Lower lobe of right lung (tissue), 2 donors: ENCODE measurements around the gene WDR49. TPM values are rescaled to one million over a fixed set of nuclear protein-coding genes. Genes with fewer than 3 reads are reported as not detected.
A peak's percentile ranks its signal among the peaks of the same experiment; 100 is the strongest.

Source experiments
- ATAC-seq, 2 donors: fragments of 200-7000 bp; cut with Tn5 transposase; one replicate each; pipeline ENCODE4 v1.9.1; 2020 to 2022; ENCODE audit warnings: mild to moderate bottlenecking in 2 of 2, moderate library complexity in 2 of 2
- DNase-seq: peaks from one replicate; pipeline ENCODE4 v3.0.0-alpha.2; 2020
- H3K27ac ChIP-seq: fragments of 200-600 bp; one replicate; pipeline ENCODE4 v1.8.0; 2022
- H3K27me3 ChIP-seq: fragments of 200-600 bp; one replicate; pipeline ENCODE4 v1.8.0; 2022; ENCODE audit warnings: low read depth
- H3K36me3 ChIP-seq: fragments of 200-600 bp; one replicate; pipeline ENCODE4 v1.8.0; 2022; ENCODE audit warnings: mild to moderate bottlenecking
- H3K4me1 ChIP-seq: fragments of 200-600 bp; one replicate; pipeline ENCODE4 v1.8.0; 2022
- H3K4me3 ChIP-seq: fragments of 200-600 bp; one replicate; pipeline ENCODE4 v1.8.0; 2022; ENCODE audit warnings: mild to moderate bottlenecking
- H3K9me3 ChIP-seq: fragments of 200-600 bp; one replicate; pipeline ENCODE4 v1.8.0; 2022
- CTCF ChIP-seq: fragments of 200-600 bp; IDR thresholded peaks from one replicate; pipeline ENCODE4 v1.8.0; 2022; ENCODE audit warnings: antibody characterized with exemption, mild to moderate bottlenecking
- intact Hi-C: fragments of 100-400 bp; cut with DNase I; formaldehyde crosslinking; loops from one replicate; pipeline ENCODE4 v1.11.0; 2022
- long read RNA-seq: library from polyadenylated mRNA; unstranded; transcript quantifications from one replicate; pipeline ENCODE4 v2.0.0, GENCODE V29; 2021
- total RNA-seq: library from RNA; stranded (reverse); fragmentation: NEBNext Ultra II Directional; extraction: Animal tissue kit (Norgen Biotek cat#: 25700); gene quantifications from one replicate; pipeline ENCODE4 v1.2.1, GENCODE V29; 2021
- donor health status: DM: no; HTN: yes; CAD: no; lungs with severe emphysema.

Gene WDR49
- total RNA-seq, result 13.9 TPM
- long read RNA-seq, partial matches to known transcripts, result 0 of 5 reads
- long read RNA-seq, other reads (novel, unspliced or antisense), result 5 of 5 reads

- no peaks in the 10 kb centered on the region for H3K36me3 ChIP-seq
- DNase-seq, result no peak
- H3K4me3 ChIP-seq, result peak within 1 kb of the TSS; percentile 25
- ATAC-seq, result peak; percentile 89
- no peaks in the 10 kb centered on the region for H3K27me3 ChIP-seq
- TF ChIP-seq CTCF, result no peak
- no peaks in the 10 kb centered on the region for H3K9me3 ChIP-seq
- peak within 1 kb of the TSS; percentile 53 for H3K27ac ChIP-seq
- H3K4me1 ChIP-seq, result no peaks in the 10 kb centered on the region
- intact Hi-C loops, result no loop called here
Measured at GRCh38 chr3:167653760-167654159, at the start of gene WDR49. TSS of gene WDR49 (minus strand) at chr3:167653942. CDS start at chr3:167653425, 517 bp downstream.

- DNase-seq (no peak), ATAC-seq (no peak)
- peaks cover 2% of the 10 kb centered on the region for H3K4me1 ChIP-seq
- intact Hi-C loops, result no loop called here
- no peaks in the 10 kb centered on the region for H3K9me3 ChIP-seq
- H3K27ac ChIP-seq, result no peak overlapping the region
- TF ChIP-seq CTCF, result no peak
- H3K27me3 ChIP-seq, result no peaks in the 10 kb centered on the region
- peaks cover 27% of the 10 kb centered on the region for H3K36me3 ChIP-seq
- no peak overlapping the region for H3K4me3 ChIP-seq
Measured at GRCh38 chr3:167700926-167701325, 47.2 kb upstream of the WDR49 start.

DNA sequence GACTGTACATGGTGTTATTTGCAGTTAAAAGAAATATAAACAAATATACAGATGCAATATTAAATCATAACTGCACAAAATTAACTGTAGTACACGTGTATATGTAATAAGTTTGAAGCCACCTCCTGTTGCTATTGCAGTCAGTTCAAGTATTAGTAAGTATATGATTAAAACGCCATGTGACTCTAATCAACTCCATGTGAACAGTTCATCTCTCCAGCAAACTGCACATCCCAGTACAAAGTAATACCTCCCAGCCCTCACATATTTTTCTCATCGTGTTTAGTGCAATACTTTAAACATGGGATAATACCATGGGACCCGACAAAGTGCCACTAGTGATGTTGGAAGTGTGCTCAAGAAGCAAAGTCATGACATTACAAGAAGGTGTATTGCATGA, 46.3 kb upstream of the WDR49 start:
- Histone ChIP-seq H3K9me3 (no peaks in the 10 kb centered on the region), H3K4me1 (no peaks in the 10 kb centered on the region), H3K27me3 (no peaks in the 10 kb centered on the region), H3K36me3 (peaks cover 34% of the 10 kb centered on the region), H3K4me3 (no peak overlapping the region), H3K27ac (no peak overlapping the region)
- ATAC-seq (no peak), DNase-seq (no peak)
- no peak for TF ChIP-seq CTCF
- intact Hi-C loops, result no loop called here

GRCh38 chr3:167694121-167694520, 40.4 kb upstream of the WDR49 start:
- DNase-seq (no peak), ATAC-seq (no peak)
- H3K27me3 ChIP-seq, result no peaks in the 10 kb centered on the region
- TF ChIP-seq CTCF, result no peak
- no peak overlapping the region for H3K27ac ChIP-seq
- H3K4me1 ChIP-seq, result no peaks in the 10 kb centered on the region
- no peak overlapping the region for H3K4me3 ChIP-seq
- intact Hi-C loops, result no loop called here
- H3K36me3 ChIP-seq, result peaks cover 57% of the 10 kb centered on the region
- no peaks in the 10 kb centered on the region for H3K9me3 ChIP-seq

DNA sequence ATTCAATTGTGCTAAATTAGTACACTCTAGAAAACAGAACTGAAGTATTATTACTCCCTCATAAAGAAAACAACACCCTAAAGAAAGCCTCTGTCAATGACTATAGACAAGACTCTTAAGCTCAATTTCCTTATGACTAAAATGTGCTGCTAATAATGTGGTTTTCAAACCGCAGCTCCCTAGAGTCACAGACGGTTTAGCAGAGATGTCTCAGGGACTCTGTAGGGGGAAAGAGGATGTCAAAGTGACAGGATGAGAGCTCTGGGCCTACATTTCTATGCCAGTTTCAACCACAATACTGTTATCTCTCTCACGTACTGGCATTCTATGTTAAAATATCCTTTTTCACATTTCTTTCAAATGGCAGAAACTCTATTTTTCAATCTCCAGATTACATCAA, 37.6 kb upstream of the WDR49 start:
- Histone ChIP-seq H3K27me3 (no peaks in the 10 kb centered on the region), H3K4me3 (no peak overlapping the region), H3K9me3 (no peaks in the 10 kb centered on the region), H3K27ac (no peak overlapping the region), H3K36me3 (peaks cover 66% of the 10 kb centered on the region), H3K4me1 (no peaks in the 10 kb centered on the region)
- ATAC-seq (no peak), DNase-seq (no peak)
- TF ChIP-seq CTCF, result no peak
- intact Hi-C loops, result no loop called here
